RWPE2 (cell line): ENCODE data around the gene SOCS6.

Experiments
- ATAC-seq: fragments of 200-7000 bp; cut with Tn5 transposase; 3 replicates; pipeline ENCODE4 v1.9.1; 2021; ENCODE audit warnings: low read depth
- DNase-seq: peaks from one replicate; pipeline ENCODE4 v3.0.0-alpha.2; 2020; ENCODE audit warnings: low spot score
- H3K27ac ChIP-seq: fragments of 450-650 bp; 2 replicates; pipeline ENCODE4 v1.5.1; 2017; ENCODE audit warnings: mild to moderate bottlenecking; ENCODE audit not compliant: poor library complexity, severe bottlenecking
- H3K27me3 ChIP-seq: fragments of 250-450 bp; sonication (Bioruptor Pico); 2 replicates; pipeline ENCODE4 v1.5.1; 2021; ENCODE audit warnings: mild to moderate bottlenecking, moderate library complexity; ENCODE audit not compliant: insufficient read depth, poor library complexity, severe bottlenecking
- H3K36me3 ChIP-seq: fragments of 250-450 bp; sonication (Bioruptor Pico); 2 replicates; pipeline ENCODE4 v1.5.1; 2020; ENCODE audit warnings: low read depth, mild to moderate bottlenecking, moderate library complexity
- H3K4me1 ChIP-seq: fragments of 250-450 bp; sonication (Bioruptor Pico); 2 replicates; pipeline ENCODE4 v1.5.1; 2021; ENCODE audit warnings: mild to moderate bottlenecking, moderate library complexity; ENCODE audit not compliant: insufficient read depth, poor library complexity, severe bottlenecking
- H3K4me3 ChIP-seq: fragments of 250-450 bp; sonication (Bioruptor Pico); 2 replicates; pipeline ENCODE4 v1.5.1; 2021; ENCODE audit warnings: mild to moderate bottlenecking, moderate library complexity; ENCODE audit not compliant: severe bottlenecking
- H3K9me3 ChIP-seq: fragments of 250-450 bp; sonication (Bioruptor Pico); 2 replicates; pipeline ENCODE4 v1.5.1; 2021; ENCODE audit warnings: mild to moderate bottlenecking, moderate library complexity; ENCODE audit not compliant: severe bottlenecking
- TF ChIP-seq, protein P1 (sequence below): fragments of 450-650 bp; IDR thresholded peaks from one replicate; pipeline ENCODE4 v1.5.1; 2017; ENCODE audit warnings: mild to moderate bottlenecking, moderate library complexity; ENCODE audit not compliant: poor library complexity, severe bottlenecking

SOCS6 gene

DNA sequence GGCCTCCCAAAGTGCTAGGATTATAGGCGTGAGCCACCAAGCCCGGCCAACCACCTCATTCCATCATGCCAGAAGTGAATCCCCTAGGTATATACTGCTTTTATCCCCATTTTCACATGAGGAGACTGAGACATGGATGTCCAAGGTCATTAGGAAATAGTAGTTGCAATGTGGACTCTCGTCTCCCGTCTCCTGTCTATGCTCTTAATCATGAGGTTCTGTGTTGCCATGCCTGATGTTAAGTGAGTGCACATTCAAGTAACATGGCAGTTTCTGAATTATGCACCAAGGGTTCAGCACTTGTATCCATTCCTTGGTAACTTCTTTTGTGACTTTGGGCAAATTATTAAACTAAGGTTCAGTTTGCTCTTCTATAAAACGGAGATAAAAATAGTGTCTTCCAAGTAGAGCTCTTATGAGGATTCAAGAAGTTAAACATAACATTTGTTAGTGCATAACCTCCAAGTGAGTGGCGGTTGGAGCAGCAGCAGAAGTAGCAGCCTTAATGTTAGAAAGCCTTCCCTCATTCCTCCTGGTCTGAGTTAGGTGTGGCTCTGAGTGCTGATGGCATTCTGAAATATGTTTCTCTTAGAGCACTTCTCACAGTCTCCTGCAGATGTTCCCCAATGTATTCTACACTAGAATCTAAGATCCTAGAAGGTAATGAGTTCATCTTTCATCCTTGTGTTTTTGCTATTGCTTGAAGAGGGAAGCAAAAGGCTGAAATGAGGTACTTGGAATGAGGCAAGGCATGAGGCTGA is 21.9 kb downstream of the SOCS6 start:
- no peaks in the 10 kb centered on the region for H3K27me3 ChIP-seq
- H3K4me3 ChIP-seq: no peak overlapping the region
- no peaks in the 10 kb centered on the region for H3K9me3 ChIP-seq
- ATAC-seq: peak; percentile 51; the same call in 2 of the 3 replicates
- DNase-seq: no peak
- TF ChIP-seq, protein P1, sequence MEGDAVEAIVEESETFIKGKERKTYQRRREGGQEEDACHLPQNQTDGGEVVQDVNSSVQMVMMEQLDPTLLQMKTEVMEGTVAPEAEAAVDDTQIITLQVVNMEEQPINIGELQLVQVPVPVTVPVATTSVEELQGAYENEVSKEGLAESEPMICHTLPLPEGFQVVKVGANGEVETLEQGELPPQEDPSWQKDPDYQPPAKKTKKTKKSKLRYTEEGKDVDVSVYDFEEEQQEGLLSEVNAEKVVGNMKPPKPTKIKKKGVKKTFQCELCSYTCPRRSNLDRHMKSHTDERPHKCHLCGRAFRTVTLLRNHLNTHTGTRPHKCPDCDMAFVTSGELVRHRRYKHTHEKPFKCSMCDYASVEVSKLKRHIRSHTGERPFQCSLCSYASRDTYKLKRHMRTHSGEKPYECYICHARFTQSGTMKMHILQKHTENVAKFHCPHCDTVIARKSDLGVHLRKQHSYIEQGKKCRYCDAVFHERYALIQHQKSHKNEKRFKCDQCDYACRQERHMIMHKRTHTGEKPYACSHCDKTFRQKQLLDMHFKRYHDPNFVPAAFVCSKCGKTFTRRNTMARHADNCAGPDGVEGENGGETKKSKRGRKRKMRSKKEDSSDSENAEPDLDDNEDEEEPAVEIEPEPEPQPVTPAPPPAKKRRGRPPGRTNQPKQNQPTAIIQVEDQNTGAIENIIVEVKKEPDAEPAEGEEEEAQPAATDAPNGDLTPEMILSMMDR: no peak
- H3K27ac ChIP-seq: peak overlapping the region; percentile 5
- peaks cover 4% of the 10 kb centered on the region; the same call in 1 of the 2 replicates for H3K36me3 ChIP-seq
- peaks cover 9% of the 10 kb centered on the region for H3K4me1 ChIP-seq

DNA sequence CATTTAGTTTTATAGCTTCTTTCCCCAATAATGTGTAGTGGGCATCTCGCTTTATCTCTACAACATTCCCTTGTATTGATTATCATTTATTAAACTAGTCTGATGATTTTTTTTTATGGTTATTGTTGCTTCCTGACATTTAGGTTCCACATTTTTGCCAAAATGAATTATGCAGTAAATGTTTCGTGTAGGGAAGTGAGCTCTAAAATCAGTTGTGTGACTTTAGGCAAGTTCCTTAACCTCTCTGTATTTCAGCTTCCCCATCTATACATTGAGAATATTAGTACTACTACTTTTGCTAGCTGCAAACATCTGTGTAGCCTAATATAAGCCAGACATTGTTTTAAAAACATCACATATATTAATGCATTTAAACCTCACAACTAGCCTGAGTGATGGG is 22.9 kb downstream of the SOCS6 start:
- ATAC-seq: no peak
- Histone ChIP-seq H3K36me3 (peaks cover 4% of the 10 kb centered on the region; the same call in 1 of the 2 replicates), H3K27ac (no peak overlapping the region), H3K4me3 (no peak overlapping the region), H3K9me3 (no peaks in the 10 kb centered on the region), H3K27me3 (no peaks in the 10 kb centered on the region), H3K4me1 (peaks cover 9% of the 10 kb centered on the region)
- TF ChIP-seq, protein P1: no peak
- no peak for DNase-seq

DNA sequence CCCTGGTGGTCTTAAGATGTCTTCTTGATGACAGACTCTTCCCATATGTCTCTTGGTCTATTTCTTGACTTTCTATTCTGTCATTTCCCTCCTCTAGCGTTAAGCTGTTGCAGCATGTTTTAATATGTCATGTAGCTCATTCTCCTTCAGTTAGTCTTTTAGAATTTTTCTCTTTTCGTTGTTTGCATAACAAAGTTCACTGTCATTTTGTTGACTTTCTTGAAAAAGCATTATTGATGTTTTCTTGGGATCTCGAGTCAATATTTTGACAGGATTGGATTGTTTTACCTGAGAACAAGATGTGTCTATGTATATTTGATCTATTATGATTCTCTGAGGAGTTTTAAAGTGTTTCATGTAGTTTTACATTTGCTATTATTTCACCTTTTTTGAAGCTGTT is 24.8 kb downstream of the SOCS6 start:
- TF ChIP-seq, protein P1: no peak
- Histone ChIP-seq H3K36me3 (peaks cover 8% of the 10 kb centered on the region; the same call in 1 of the 2 replicates), H3K27ac (no peak overlapping the region), H3K4me3 (no peak overlapping the region), H3K4me1 (peaks cover 5% of the 10 kb centered on the region), H3K9me3 (no peaks in the 10 kb centered on the region), H3K27me3 (no peaks in the 10 kb centered on the region)
- ATAC-seq (no peak), DNase-seq (no peak)

DNA sequence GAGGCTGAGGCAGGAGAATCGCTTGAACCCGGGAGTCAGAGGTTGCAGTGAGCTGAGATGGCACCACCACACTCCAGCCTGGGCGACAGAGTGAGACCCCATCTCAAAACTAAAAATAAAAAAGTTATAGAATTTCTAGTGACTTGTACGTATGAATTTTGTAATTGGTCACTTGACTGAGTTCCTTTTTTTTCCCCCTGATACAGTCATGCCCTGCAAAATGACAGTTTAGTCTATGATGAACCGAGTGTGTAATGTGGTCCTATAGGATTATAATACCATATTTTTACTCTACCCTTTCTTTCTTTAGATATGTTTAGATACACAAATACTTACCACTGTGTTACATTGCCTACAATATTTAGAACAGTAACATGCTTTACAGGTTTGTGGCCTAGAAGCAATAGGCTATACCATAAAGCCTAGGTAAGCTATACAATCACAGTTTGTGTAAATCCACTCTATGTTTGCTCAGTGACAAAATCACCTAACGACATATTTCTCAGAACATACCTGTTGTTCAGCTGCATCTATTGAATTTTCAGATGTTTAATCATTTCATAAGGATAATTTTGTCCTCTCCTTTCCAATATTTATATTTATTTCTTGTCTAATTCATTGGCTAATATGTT is 25.4 kb downstream of the SOCS6 start:
- TF ChIP-seq, protein P1: no peak
- Histone ChIP-seq H3K27ac (no peak overlapping the region), H3K36me3 (0 out of 2 replicates have a peak, but pooled peaks cover 4% of the 10 kb centered on the region), H3K9me3 (no peaks in the 10 kb centered on the region), H3K27me3 (no peaks in the 10 kb centered on the region), H3K4me3 (no peak overlapping the region), H3K4me1 (peaks cover 5% of the 10 kb centered on the region)
- DNase-seq (no peak), ATAC-seq (no peak)
